Caco-2 (cell line): ENCODE results near the gene TARM1. TPM values are rescaled to one million over a fixed set of nuclear protein-coding genes. Genes with fewer than 3 reads are reported as not detected.

Experiments used
- BruUV-seq: library from RNA; stranded (reverse); fragments of 400-500 nt; replicated peaks from 2 replicates; lab custom pipeline; 2021; lab: Mats Ljungman, UMichigan
- CTCF ChIA-PET: fragments of 300-600 bp; sonication (Branson Sonifier 250); formaldehyde crosslinking; loops from one replicate; lab custom pipeline; 2022; ENCODE audit warnings: antibody characterized with exemption; lab: Charles Lee
- POLR2A ChIA-PET: fragments of 300-600 bp; sonication (Branson Sonifier 250); formaldehyde crosslinking; loops from one replicate; lab custom pipeline; 2022; ENCODE audit warnings: antibody characterized with exemption; lab: Charles Lee
- DNase-seq, 2 experiments: peaks; one replicate each; pipeline versions ENCODE4 v3.0.0 to v3.0.0-alpha.2; 2020 to 2022
- H3K27me3 ChIP-seq: replicated peaks from 2 replicates; pipeline ENCODE4 v1.6.0; 2011; ENCODE audit warnings: low read length; ENCODE audit not compliant: control insufficient read depth, insufficient read depth
- H3K36me3 ChIP-seq: 2 replicates; pipeline ENCODE4 v1.5.1; 2011; ENCODE audit warnings: low read length; ENCODE audit not compliant: control insufficient read depth, insufficient read depth
- H3K4me1 ChIP-seq: fragments of 250-450 bp; sonication (Bioruptor Pico); 2 replicates; pipeline ENCODE4 v1.5.1; 2020; ENCODE audit warnings: mild to moderate bottlenecking
- H3K4me3 ChIP-seq: 2 replicates; pipeline ENCODE4 v1.5.1; 2011; ENCODE audit warnings: low read depth, mild to moderate bottlenecking, control low read depth, low read length
- H3K9me3 ChIP-seq: fragments of 250-450 bp; sonication (Bioruptor Pico); 2 replicates; pipeline ENCODE4 v1.5.1; 2020; ENCODE audit warnings: mild to moderate bottlenecking, moderate library complexity
- H3K27ac Mint-ChIP-seq: one replicate; pipeline ENCODE4 v1.8.0; 2022; ENCODE audit warnings: mixed read lengths; ENCODE audit not compliant: unreplicated experiment
- H3K27me3 Mint-ChIP-seq: one replicate; pipeline ENCODE4 v1.8.0; 2022; ENCODE audit warnings: mixed read lengths; ENCODE audit not compliant: insufficient read depth, unreplicated experiment
- H3K36me3 Mint-ChIP-seq: one replicate; pipeline ENCODE4 v1.8.0; 2022; ENCODE audit warnings: mild to moderate bottlenecking, mixed read lengths; ENCODE audit not compliant: insufficient read depth, unreplicated experiment
- H3K4me1 Mint-ChIP-seq: one replicate; pipeline ENCODE4 v1.8.0; 2022; ENCODE audit warnings: low read depth, mixed read lengths; ENCODE audit not compliant: unreplicated experiment
- H3K4me3 Mint-ChIP-seq: one replicate; pipeline ENCODE4 v1.8.0; 2022; ENCODE audit warnings: mild to moderate bottlenecking, moderate library complexity, mixed read lengths; ENCODE audit not compliant: unreplicated experiment
- H3K9me3 Mint-ChIP-seq: one replicate; pipeline ENCODE4 v1.8.0; 2022; ENCODE audit warnings: mixed read lengths; ENCODE audit not compliant: unreplicated experiment
- intact Hi-C: fragments of 100-400 bp; cut with micrococcal nuclease; formaldehyde crosslinking; loops from one replicate; pipeline ENCODE4 v1.10.0; 2022; ENCODE audit not compliant: unreplicated experiment
- total RNA-seq: library from RNA; stranded (reverse); gene quantifications from 2 replicates; pipeline ENCODE4 v1.2.3, GENCODE V29; 2022
- TF ChIP-seq, protein P1 (sequence below), 2 experiments: fragments of 200-600 bp in 1 of 2; IDR thresholded peaks; 1 replicate in 1 of 2; 2 replicates in 1 of 2; pipeline versions ENCODE4 v1.5.1 to v1.8.0; 2011 to 2022; ENCODE audit warnings: antibody characterized with exemption in 1 of 2, control low read depth in 1 of 2, inconsistent platforms in 1 of 2, low read depth in 1 of 2, low read length in 1 of 2, mild to moderate bottlenecking in 1 of 2, moderate library complexity in 1 of 2; ENCODE audit not compliant: insufficient read depth in 1 of 2, severe bottlenecking in 1 of 2, unreplicated experiment in 1 of 2

The TARM1 gene
- total RNA-seq, 1 experiment from 2014 or later: not detected

DNA sequence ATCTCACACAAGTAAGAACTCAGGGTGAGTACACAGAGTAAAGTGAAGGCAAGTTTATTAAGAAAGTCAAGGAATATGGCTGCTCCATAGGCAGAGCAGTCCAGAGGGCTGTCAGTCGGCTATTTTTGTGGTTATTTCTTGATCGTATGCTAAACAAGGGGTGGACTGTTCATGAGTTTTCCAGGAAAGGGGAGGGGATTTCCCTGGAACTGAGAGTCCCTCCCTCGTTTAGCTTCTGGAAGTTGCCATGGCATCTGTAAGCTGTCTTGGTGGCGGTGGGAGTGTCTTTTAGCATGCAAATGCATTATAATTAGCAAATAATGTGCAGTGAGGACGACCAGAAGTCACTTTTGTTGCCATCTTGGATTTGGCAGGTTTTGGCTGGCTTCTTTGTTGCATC, 11.7 kb downstream of the TARM1 start:
- H3K36me3 ChIP-seq: no peaks in the 10 kb centered on the region
- TF ChIP-seq, protein P1, sequence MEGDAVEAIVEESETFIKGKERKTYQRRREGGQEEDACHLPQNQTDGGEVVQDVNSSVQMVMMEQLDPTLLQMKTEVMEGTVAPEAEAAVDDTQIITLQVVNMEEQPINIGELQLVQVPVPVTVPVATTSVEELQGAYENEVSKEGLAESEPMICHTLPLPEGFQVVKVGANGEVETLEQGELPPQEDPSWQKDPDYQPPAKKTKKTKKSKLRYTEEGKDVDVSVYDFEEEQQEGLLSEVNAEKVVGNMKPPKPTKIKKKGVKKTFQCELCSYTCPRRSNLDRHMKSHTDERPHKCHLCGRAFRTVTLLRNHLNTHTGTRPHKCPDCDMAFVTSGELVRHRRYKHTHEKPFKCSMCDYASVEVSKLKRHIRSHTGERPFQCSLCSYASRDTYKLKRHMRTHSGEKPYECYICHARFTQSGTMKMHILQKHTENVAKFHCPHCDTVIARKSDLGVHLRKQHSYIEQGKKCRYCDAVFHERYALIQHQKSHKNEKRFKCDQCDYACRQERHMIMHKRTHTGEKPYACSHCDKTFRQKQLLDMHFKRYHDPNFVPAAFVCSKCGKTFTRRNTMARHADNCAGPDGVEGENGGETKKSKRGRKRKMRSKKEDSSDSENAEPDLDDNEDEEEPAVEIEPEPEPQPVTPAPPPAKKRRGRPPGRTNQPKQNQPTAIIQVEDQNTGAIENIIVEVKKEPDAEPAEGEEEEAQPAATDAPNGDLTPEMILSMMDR (IDR thresholded peaks at IDR 0.05; ENCODE audit: insufficient read depth in 1 of 2, low read depth in 1 of 2, low read length in 1 of 2, severe bottlenecking in 1 of 2, unreplicated experiment in 1 of 2): no peak
- POLR2A ChIA-PET: no interaction called here
- DNase-seq: no peak
- peaks cover 11% of the 10 kb centered on the region for H3K9me3 Mint-ChIP-seq
- no peaks in the 10 kb centered on the region for H3K4me1 Mint-ChIP-seq
- peaks cover 4% of the 10 kb centered on the region for H3K36me3 Mint-ChIP-seq
- H3K4me3 ChIP-seq: no peak overlapping the region
- no peaks in the 10 kb centered on the region for H3K4me1 ChIP-seq
- H3K27me3 ChIP-seq: no peaks in the 10 kb centered on the region
- no TSS peak for BruUV-seq
- H3K9me3 ChIP-seq: no peaks in the 10 kb centered on the region
- intact Hi-C loops: no loop called here
- H3K4me3 Mint-ChIP-seq: no peak overlapping the region
- H3K27me3 Mint-ChIP-seq: peaks cover 4% of the 10 kb centered on the region
- CTCF ChIA-PET: interaction anchor here (0.5 kb wide), 1 partner anchor 74 kb away, joined by 3 read pairs; no protein-coding TSS in a partner anchor
- no peak overlapping the region for H3K27ac Mint-ChIP-seq

DNA sequence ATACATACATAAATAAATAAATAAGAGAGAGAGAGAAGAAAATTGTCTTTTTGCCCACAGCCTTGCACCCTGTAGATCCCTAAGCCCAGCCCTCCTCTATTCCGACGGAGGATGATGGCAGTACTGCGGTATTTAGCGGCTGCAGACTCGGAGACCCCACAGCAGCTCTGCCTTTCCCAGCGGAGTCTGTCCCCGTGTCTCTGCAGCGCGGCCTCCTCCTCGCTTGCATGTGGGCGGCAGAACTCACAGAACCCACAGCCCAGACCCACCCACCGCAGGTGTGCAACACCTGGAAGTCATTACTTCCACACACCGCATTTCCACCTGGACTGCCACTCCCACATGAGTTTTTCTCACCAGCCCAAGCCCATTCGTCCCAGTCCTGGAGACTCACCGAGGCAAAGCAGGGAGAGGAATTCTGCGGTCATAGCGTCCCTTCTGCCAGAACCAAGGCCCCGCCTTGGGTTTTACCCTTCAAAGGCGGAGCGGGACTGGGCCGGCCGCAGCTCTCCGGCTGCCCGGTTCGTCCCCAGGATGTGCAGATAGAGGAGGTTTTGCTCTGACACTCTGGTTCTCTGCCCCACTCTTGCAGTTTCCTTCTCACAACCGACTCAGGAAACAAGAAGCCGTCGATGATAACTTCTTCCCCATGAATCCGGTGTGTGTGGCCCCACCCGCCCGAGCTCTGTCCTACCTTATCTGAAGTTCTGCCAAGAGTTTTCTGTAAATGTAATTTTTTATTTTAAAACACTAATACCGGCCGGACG, 17.6 kb downstream of the TARM1 start, which contains the start of gene VSTM1:
Gene VSTM1 (minus strand): TSS at position 548 of the 767 bp plus-strand sequence. CDS start 120 bp downstream, at position 428.
- Mint-ChIP-seq H3K4me3 (no peak within 1 kb of the TSS), H3K27me3 (peaks cover 6% of the 10 kb centered on the region), H3K9me3 (peaks cover 11% of the 10 kb centered on the region), H3K36me3 (no peaks in the 10 kb centered on the region), H3K27ac (no peak within 1 kb of the TSS), H3K4me1 (no peaks in the 10 kb centered on the region)
- no peak within 1 kb of the TSS for H3K4me3 ChIP-seq
- DNase-seq: no peak
- H3K4me1 ChIP-seq: no peaks in the 10 kb centered on the region
- intact Hi-C loops: no loop called here
- H3K36me3 ChIP-seq: no peaks in the 10 kb centered on the region
- CTCF ChIA-PET: no interaction called here
- no peaks in the 10 kb centered on the region for H3K9me3 ChIP-seq
- POLR2A ChIA-PET: no interaction called here
- TF ChIP-seq, protein P1 (IDR thresholded peaks at IDR 0.05; ENCODE audit: insufficient read depth in 1 of 2, low read depth in 1 of 2, low read length in 1 of 2, severe bottlenecking in 1 of 2, unreplicated experiment in 1 of 2): no peak
- H3K27me3 ChIP-seq: no peaks in the 10 kb centered on the region
- BruUV-seq: no TSS peak

DNA sequence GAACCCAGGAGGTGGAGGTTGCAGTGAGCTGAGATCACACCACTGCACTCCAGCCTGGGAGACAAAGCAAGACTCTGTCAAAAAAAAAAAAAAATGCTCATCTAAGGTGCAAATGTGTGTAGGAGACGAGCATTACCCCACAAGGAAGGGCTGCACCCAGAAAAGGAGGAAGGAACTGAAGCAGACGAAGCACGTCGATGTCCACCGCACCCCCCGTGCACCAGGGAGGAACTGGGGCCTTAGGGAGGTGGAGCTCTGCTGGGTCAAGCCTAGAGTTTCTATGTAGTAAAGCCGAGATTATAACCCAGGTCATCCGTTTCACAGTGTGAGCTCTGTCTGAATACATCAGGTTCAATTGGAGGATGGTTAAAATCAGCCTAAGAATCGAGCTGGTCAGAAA, 18.5 kb downstream of the TARM1 start:
- Mint-ChIP-seq H3K4me3 (no peak overlapping the region), H3K9me3 (peaks cover 11% of the 10 kb centered on the region), H3K27me3 (peaks cover 6% of the 10 kb centered on the region), H3K27ac (no peak overlapping the region), H3K4me1 (no peaks in the 10 kb centered on the region), H3K36me3 (no peaks in the 10 kb centered on the region)
- TF ChIP-seq, protein P1 (IDR thresholded peaks at IDR 0.05; ENCODE audit: insufficient read depth in 1 of 2, low read depth in 1 of 2, low read length in 1 of 2, severe bottlenecking in 1 of 2, unreplicated experiment in 1 of 2): no peak
- no peak for DNase-seq
- ChIA-PET POLR2A (no interaction called here), CTCF (no interaction called here)
- H3K36me3 ChIP-seq: no peaks in the 10 kb centered on the region
- no peaks in the 10 kb centered on the region for H3K27me3 ChIP-seq
- no TSS peak for BruUV-seq
- H3K4me1 ChIP-seq: no peaks in the 10 kb centered on the region
- no peak overlapping the region for H3K4me3 ChIP-seq
- intact Hi-C loops: no loop called here
- H3K9me3 ChIP-seq: no peaks in the 10 kb centered on the region
